Measurements from ENCODE around the gene RBM6.

GRCh38 chr3:50100386-50100785 lies 160.4 kb downstream of the RBM6 start:
- TF ChIP-seq CTCF (IDR thresholded peaks at IDR 0.05) (no peak), POLR2A (IDR thresholded peaks at IDR 0.05) (no peak)

Measured in body of pancreas (tissue), 4 donors.